HG02970 (cell line): ENCODE data around the gene ZFP91.

Experiments used
- ATAC-seq: cut with Tn5 transposase; IDR thresholded peaks from one replicate; pipeline ENCODE4 v1.9.1; 2021; ENCODE audit warnings: mild to moderate bottlenecking, moderate library complexity, moderate number of reproducible peaks; ENCODE audit not compliant: unreplicated experiment, low FRiP score

The ZFP91 gene

GRCh38 chr11:58654908-58655296, 76.0 kb downstream of the ZFP91 start:
- no peak for ATAC-seq

- ATAC-seq: no peak
Measured at GRCh38 chr11:58656348-58656747, 77.5 kb downstream of the ZFP91 start.

GRCh38 chr11:58658623-58659022, 79.8 kb downstream of the ZFP91 start:
- ATAC-seq: no peak

GRCh38 chr11:58659404-58659803, 80.5 kb downstream of the ZFP91 start:
- ATAC-seq: no peak

GRCh38 chr11:58659910-58660570, 81.2 kb downstream of the ZFP91 start:
- no peak for ATAC-seq
